Measurements from ENCODE around the gene ULK2. TPM values are rescaled to one million over a fixed set of nuclear protein-coding genes. Genes with fewer than 3 reads are reported as not detected.

The ULK2 gene
- total RNA-seq, 4 donors from 2014 or later, result 14.1 to 34.0 (median 19.2) TPM

DNA sequence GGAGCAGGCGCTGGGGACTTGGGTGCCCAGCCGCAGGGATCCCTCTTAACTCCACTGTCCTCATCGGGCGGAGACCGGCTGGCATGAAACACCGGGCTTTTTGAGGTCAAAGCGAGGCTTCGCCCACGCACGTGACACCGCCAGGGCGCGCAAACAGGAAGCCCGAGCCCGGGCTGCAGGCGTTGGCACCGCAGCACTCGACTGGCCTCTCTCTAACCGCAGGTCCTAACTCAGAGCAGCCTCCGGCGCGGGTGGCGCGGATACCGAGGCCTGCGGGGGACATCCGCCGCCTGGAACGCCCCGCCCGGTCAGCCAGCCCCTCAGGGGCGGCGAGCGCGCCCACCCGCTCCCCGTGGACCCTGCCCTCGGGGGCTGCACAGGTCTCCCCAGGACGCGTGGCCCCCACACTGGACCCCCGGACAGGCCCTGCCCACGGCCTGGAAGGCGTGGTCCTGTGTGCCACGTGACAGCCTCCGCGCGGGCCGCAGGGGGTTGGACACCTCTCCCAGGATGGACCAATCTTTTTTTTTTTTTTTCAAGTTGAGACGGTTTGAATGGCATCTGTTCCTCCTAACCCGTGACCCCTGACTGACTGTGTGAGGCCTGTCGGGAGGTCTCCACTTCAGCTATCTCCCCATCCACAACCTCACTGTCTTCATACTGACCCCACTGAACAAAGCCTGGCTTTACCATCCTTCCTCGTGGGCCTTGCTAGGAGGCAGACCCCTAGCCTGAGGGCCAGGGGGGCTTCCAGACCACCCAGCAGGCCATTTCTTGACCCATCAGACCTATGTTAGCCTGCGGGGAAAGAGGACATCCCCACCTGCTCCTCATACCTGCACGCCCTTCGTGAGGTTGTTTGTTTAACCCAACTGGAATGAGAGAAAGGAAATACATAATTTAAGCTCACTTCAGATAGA is 143.0 kb downstream of the ULK2 start:
- Histone ChIP-seq H3K4me3 (peak overlapping the region; percentile 39), H3K36me3 (no peaks in the 10 kb centered on the region), H3K27me3 (no peaks in the 10 kb centered on the region), H3K9me3 (no peaks in the 10 kb centered on the region), H3K4me1 (peaks cover 79% of the 10 kb centered on the region), H3K27ac (peak overlapping the region; percentile 95)
- TF ChIP-seq EP300 (IDR thresholded peaks at IDR 0.05) (no peak), POLR2A (IDR thresholded peaks at IDR 0.05) (no peak), POLR2AphosphoS5 (IDR thresholded peaks at IDR 0.05) (no peak)
- TF ChIP-seq, protein P1, sequence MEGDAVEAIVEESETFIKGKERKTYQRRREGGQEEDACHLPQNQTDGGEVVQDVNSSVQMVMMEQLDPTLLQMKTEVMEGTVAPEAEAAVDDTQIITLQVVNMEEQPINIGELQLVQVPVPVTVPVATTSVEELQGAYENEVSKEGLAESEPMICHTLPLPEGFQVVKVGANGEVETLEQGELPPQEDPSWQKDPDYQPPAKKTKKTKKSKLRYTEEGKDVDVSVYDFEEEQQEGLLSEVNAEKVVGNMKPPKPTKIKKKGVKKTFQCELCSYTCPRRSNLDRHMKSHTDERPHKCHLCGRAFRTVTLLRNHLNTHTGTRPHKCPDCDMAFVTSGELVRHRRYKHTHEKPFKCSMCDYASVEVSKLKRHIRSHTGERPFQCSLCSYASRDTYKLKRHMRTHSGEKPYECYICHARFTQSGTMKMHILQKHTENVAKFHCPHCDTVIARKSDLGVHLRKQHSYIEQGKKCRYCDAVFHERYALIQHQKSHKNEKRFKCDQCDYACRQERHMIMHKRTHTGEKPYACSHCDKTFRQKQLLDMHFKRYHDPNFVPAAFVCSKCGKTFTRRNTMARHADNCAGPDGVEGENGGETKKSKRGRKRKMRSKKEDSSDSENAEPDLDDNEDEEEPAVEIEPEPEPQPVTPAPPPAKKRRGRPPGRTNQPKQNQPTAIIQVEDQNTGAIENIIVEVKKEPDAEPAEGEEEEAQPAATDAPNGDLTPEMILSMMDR (IDR thresholded peaks at IDR 0.05), result no peak
- peak; percentile 87 to 89 for DNase-seq (ENCODE audit: low spot score in 2 of 2)
- WGBS, result 31% methylated on average over 20 of the region's 55 CpGs

- TF ChIP-seq POLR2A (IDR thresholded peaks at IDR 0.05) (no peak), POLR2AphosphoS5 (IDR thresholded peaks at IDR 0.05) (peak in 1 of 3 donors; percentile 76)
- TF ChIP-seq, protein P1 (IDR thresholded peaks at IDR 0.05), result no peak
- peak in 1 of 2 donors; percentile 83 for DNase-seq (ENCODE audit: low spot score in 2 of 2)
- Histone ChIP-seq H3K9me3 (no peaks in the 10 kb centered on the region), H3K27me3 (no peaks in the 10 kb centered on the region), H3K4me1 (peaks cover 80% of the 10 kb centered on the region), H3K4me3 (peak overlapping the region; percentile 39), H3K27ac (peak overlapping the region; percentile 95), H3K36me3 (no peaks in the 10 kb centered on the region)
- WGBS, result 67% methylated on average over 1 of the region's 1 CpG
Observed at GRCh38 chr17:19723964-19724363, 143.8 kb downstream of the ULK2 start.

Other genes starting within 250 kb of the ULK2 start
- gene ALDH3A2, start 219.2 kb downstream of the ULK2 start, total RNA-seq, result 1,000 to 10,000 TPM in 1 of 4 donors, 100 to 1,000 TPM in 3; 493 to 1,000 (median 626) TPM
- gene SLC47A2, start 151.4 kb downstream of the ULK2 start, total RNA-seq, result 1 to 10 TPM in 2 of 4 donors, under 1 TPM in 1, not detected in 1; 0.96 to 7.9 (median 2.5) TPM
- 100 to 1,000 TPM in 2 of 4 donors, 10 to 100 TPM in 2; 41.7 to 128 (median 83.9) TPM for gene ALDH3A1, start 119.6 kb downstream of the ULK2 start, total RNA-seq
- gene AKAP10, start 109.9 kb upstream of the ULK2 start, total RNA-seq, result 10 to 100 TPM; 16.9 to 26.7 (median 21.3) TPM
- 10 to 100 TPM; 12.2 to 18.1 (median 16.4) TPM for gene SPECC1, start 141.4 kb upstream of the ULK2 start, total RNA-seq